NT2/D1 (cell line): ENCODE results near the gene MRPL51.
A peak's percentile ranks its signal among the peaks of the same experiment; 100 is the strongest.
"Not testable (repeated sequence)": the region's sequence is repeated elsewhere in the genome, so short reads cannot be mapped to it uniquely, and the experiment has no call there.

ENCODE experiments used
- DNase-seq: peaks from one replicate; pipeline ENCODE4 v3.0.0-alpha.2; 2011; ENCODE audit warnings: low read depth, low spot score
- H3K27me3 ChIP-seq: 2 replicates; pipeline ENCODE4 v1.6.0; 2011; ENCODE audit warnings: mild to moderate bottlenecking; ENCODE audit not compliant: insufficient read length, insufficient read depth
- H3K36me3 ChIP-seq: 2 replicates; pipeline ENCODE4 v1.6.1; 2011; ENCODE audit warnings: mild to moderate bottlenecking, low read length, mixed read lengths; ENCODE audit not compliant: insufficient read depth, insufficient read length
- H3K4me1 ChIP-seq: 2 replicates; pipeline ENCODE4 v1.5.1; 2011; ENCODE audit not compliant: insufficient read depth, insufficient read length
- H3K4me3 ChIP-seq: 2 replicates; pipeline ENCODE4 v1.5.1; 2011; ENCODE audit warnings: low read depth; ENCODE audit not compliant: insufficient read length
- H3K9ac ChIP-seq: 2 replicates; pipeline ENCODE4 v1.6.0; 2011; ENCODE audit warnings: low read depth; ENCODE audit not compliant: insufficient read length
- H3K9me3 ChIP-seq: 2 replicates; pipeline ENCODE4 v1.5.1; 2011; ENCODE audit warnings: mild to moderate bottlenecking, low read length; ENCODE audit not compliant: insufficient read depth
- SUZ12 ChIP-seq: IDR thresholded peaks from 2 replicates; pipeline ENCODE4 v1.6.1; 2011; ENCODE audit not compliant: insufficient read length, insufficient read depth; ENCODE audit errors: extremely low read depth
- YY1 ChIP-seq: IDR thresholded peaks from 2 replicates; pipeline ENCODE4 v1.6.1; 2011; ENCODE audit not compliant: insufficient read length, insufficient read depth
- ZNF274 ChIP-seq: IDR thresholded peaks from 2 replicates; pipeline ENCODE4 v1.6.1; 2011; ENCODE audit warnings: mild to moderate bottlenecking, low read depth, low read length

Gene MRPL51

GRCh38 chr12:6493497-6494257 lies 615 bp upstream of the MRPL51 start, which contains the start of gene NCAPD2:
Gene NCAPD2, plus strand, starts transcription at chr12:6494102. Its CDS starts 997 bp downstream, at chr12:6495099.
- Histone ChIP-seq H3K4me3 (peak within 1 kb of the TSS; percentile 98), H3K27me3 (no peaks in the 10 kb centered on the region), H3K36me3 (peaks cover 62% of the 10 kb centered on the region), H3K9ac (peak within 1 kb of the TSS; percentile 97), H3K4me1 (peaks cover 3% of the 10 kb centered on the region), H3K9me3 (no peaks in the 10 kb centered on the region)
- peak; percentile 100 for DNase-seq
- no peak for TF ChIP-seq ZNF274
- no peak for TF ChIP-seq YY1
- TF ChIP-seq SUZ12, result no peak

GRCh38 chr12:6490673-6491072 lies 2.4 kb downstream of the MRPL51 start:
- not testable (repeated sequence) for H3K4me1 ChIP-seq, DNase-seq, H3K27me3 ChIP-seq, H3K9ac ChIP-seq, H3K4me3 ChIP-seq, H3K9me3 ChIP-seq
- H3K36me3 ChIP-seq, result peaks cover 35% of the 10 kb centered on the region

GRCh38 chr12:6489449-6489848 lies 3.6 kb downstream of the MRPL51 start:
- peaks cover 26% of the 10 kb centered on the region for H3K36me3 ChIP-seq
- H3K9ac ChIP-seq, result no peak overlapping the region
- H3K27me3 ChIP-seq, result no peaks in the 10 kb centered on the region
- no peaks in the 10 kb centered on the region for H3K9me3 ChIP-seq
- no peak for DNase-seq
- TF ChIP-seq YY1 (no peak), ZNF274 (no peak), SUZ12 (no peak)
- H3K4me3 ChIP-seq, result no peak overlapping the region
- H3K4me1 ChIP-seq, result peaks cover 3% of the 10 kb centered on the region

GRCh38 chr12:6488240-6488639 lies 4.8 kb downstream of the MRPL51 start:
- H3K4me1 ChIP-seq, result peaks cover 3% of the 10 kb centered on the region
- H3K9ac ChIP-seq, result no peak overlapping the region
- TF ChIP-seq YY1, result no peak
- no peak for TF ChIP-seq ZNF274
- no peak for TF ChIP-seq SUZ12
- no peaks in the 10 kb centered on the region for H3K27me3 ChIP-seq
- H3K9me3 ChIP-seq, result no peaks in the 10 kb centered on the region
- no peak overlapping the region for H3K4me3 ChIP-seq
- peaks cover 26% of the 10 kb centered on the region for H3K36me3 ChIP-seq
- DNase-seq, result no peak

GRCh38 chr12:6478416-6478815 lies 14.6 kb downstream of the MRPL51 start:
- Histone ChIP-seq H3K9me3 (peaks cover 19% of the 10 kb centered on the region), H3K4me3 (no peak overlapping the region), H3K36me3 (no peaks in the 10 kb centered on the region), H3K4me1 (no peaks in the 10 kb centered on the region), H3K9ac (no peak overlapping the region), H3K27me3 (no peaks in the 10 kb centered on the region)
- no peak for DNase-seq
- TF ChIP-seq ZNF274, result no peak
- TF ChIP-seq SUZ12, result no peak
- TF ChIP-seq YY1, result no peak

GRCh38 chr12:6477601-6478377 lies 15.3 kb downstream of the MRPL51 start:
- not testable (repeated sequence) for H3K27me3 ChIP-seq, H3K4me3 ChIP-seq, H3K4me1 ChIP-seq, H3K36me3 ChIP-seq, H3K9ac ChIP-seq, DNase-seq
- peaks cover 19% of the 10 kb centered on the region for H3K9me3 ChIP-seq

- no peak for TF ChIP-seq SUZ12
- no peak for TF ChIP-seq YY1
- no peak for TF ChIP-seq ZNF274
- Histone ChIP-seq H3K4me1 (no peaks in the 10 kb centered on the region), H3K9ac (no peak overlapping the region), H3K36me3 (no peaks in the 10 kb centered on the region), H3K9me3 (peaks cover 19% of the 10 kb centered on the region), H3K27me3 (no peaks in the 10 kb centered on the region), H3K4me3 (no peak overlapping the region)
- DNase-seq, result no peak
Measured at GRCh38 chr12:6476489-6476888, 16.6 kb downstream of the MRPL51 start.

GRCh38 chr12:6475233-6475975 lies 17.7 kb downstream of the MRPL51 start:
- peaks cover 19% of the 10 kb centered on the region for H3K9me3 ChIP-seq
- not testable (repeated sequence) for H3K4me3 ChIP-seq, H3K9ac ChIP-seq, H3K27me3 ChIP-seq, H3K36me3 ChIP-seq, H3K4me1 ChIP-seq, DNase-seq
